Effector memory CD8-positive, alpha-beta T cell (primary cell): ENCODE data around the gene MTREX.
A peak's percentile ranks its signal among the peaks of the same experiment; 100 is the strongest.

ENCODE experiments used
- ATAC-seq: fragments of 150-1000 bp; cut with Tn5 transposase; replicated peaks from 2 replicates; pipeline ENCODE4 v1.10.0; 2021; ENCODE audit warnings: mild to moderate bottlenecking, moderate library complexity
- DNase-seq, 3 experiments: peaks; one replicate each; pipeline ENCODE4 v3.0.0; 2021
- H3K27ac Mint-ChIP-seq, 2 donors: one replicate each; pipeline ENCODE4 v1.8.0; 2022; ENCODE audit warnings: mild to moderate bottlenecking in 2 of 2, mixed read lengths in 2 of 2, moderate library complexity in 2 of 2
- H3K27me3 Mint-ChIP-seq, 2 donors: one replicate each; pipeline ENCODE4 v1.8.0; 2022; ENCODE audit warnings: mixed read lengths in 2 of 2
- H3K36me3 Mint-ChIP-seq: one replicate; pipeline ENCODE4 v1.8.0; 2022; ENCODE audit warnings: mild to moderate bottlenecking, moderate library complexity, mixed read lengths; ENCODE audit not compliant: insufficient read depth
- H3K4me1 Mint-ChIP-seq, 2 donors: one replicate each; pipeline ENCODE4 v1.8.0; 2022; ENCODE audit warnings: low read depth in 2 of 2, mixed read lengths in 2 of 2
- H3K4me3 Mint-ChIP-seq, 2 donors: one replicate each; pipeline ENCODE4 v1.8.0; 2022; ENCODE audit warnings: mild to moderate bottlenecking in 2 of 2, mixed read lengths in 2 of 2, moderate library complexity in 2 of 2
- H3K9me3 Mint-ChIP-seq, 2 donors: one replicate each; pipeline ENCODE4 v1.8.0; 2022; ENCODE audit warnings: mixed read lengths in 2 of 2
- total RNA-seq, 9 experiments: gene quantifications; one replicate each; lab custom pipeline; 2026; lab: John Stamatoyannopoulos, UW

The MTREX gene
- 72.7 to 225 (median 122) reads per million in 9 experiments for total RNA-seq

DNA sequence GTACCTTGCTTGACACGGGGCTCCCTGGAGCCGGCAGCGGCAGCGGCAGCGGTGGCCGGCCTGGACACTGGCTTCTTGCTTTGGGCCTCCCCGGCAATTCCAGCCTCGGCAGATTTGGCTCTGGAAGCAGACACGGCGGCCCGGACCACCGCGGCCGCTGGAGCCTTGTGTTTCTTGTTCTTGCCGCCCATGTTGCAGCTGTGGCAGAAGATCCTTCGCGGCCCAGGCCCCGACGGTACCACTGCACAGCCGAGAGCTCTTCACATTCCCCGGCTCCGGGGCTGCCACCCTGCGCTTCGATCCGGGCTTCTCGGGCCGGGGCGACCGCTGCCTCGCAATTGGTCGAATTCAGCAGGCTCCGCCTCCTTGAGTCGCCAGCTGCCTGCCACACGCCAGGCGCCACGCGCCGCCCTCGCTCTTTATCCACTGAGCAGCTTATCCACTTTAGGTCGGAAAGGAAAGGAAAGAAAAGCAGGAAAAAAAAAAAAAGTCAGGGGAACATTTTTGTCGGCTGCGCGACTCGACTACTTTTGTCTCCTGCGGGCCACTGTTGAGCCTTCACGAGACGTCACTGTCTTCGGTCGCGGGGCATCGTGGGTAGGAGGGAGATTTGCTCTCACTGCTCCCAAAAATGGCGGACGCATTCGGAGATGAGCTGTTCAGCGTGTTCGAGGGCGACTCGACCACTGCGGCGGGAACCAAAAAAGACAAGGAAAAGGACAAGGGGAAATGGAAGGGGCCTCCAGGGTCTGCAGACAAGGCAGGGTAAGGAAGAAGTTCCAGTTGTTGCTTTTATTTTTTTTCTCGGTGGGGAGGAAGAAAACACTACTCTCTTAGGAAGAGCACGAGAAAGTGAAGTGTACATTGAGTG, at the start of gene MTREX, which contains the start of gene DHX29:
TSS of gene MTREX (plus strand) at position 607 of the 871 bp plus-strand sequence. CDS start at position 632, 25 bp downstream.
TSS of gene DHX29 (minus strand) at position 312 of the 871 bp plus-strand sequence. CDS start at position 191, 121 bp downstream.
- DNase-seq (peak; percentile 85 to 87 (median 85)), ATAC-seq (peak; percentile 92)
- Mint-ChIP-seq H3K9me3 (no peaks in the 10 kb centered on the region), H3K4me3 (no peak within 1 kb of the TSS), H3K27ac (no peak within 1 kb of the TSS), H3K27me3 (no peaks in the 10 kb centered on the region), H3K4me1 (peaks cover 13 to 25% of the 10 kb centered on the region in 2 donors), H3K36me3 (peaks cover 10% of the 10 kb centered on the region)

DNA sequence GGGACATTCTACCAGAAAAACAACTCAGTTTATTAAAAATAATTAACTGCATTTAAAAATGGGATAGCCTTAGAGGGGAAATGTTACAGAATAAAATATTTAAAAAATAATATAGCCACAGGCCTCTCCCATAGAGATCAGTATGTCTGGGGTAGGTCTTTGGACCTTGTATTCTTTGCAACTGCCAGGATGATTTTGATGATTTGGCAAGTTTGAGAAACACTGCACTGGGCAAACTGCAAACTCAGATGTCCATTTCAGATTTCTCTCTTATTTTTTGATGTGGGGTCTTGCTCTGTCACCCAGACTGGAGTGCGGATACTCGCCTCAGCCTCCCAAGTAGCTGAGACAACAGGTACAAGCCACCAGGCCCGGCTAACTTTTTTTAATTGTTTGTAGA, 49.5 kb upstream of the MTREX start:
- no peaks in the 10 kb centered on the region for H3K9me3 Mint-ChIP-seq
- H3K27me3 Mint-ChIP-seq, result no peaks in the 10 kb centered on the region
- no peaks in the 10 kb centered on the region for H3K4me1 Mint-ChIP-seq
- no peak overlapping the region for H3K27ac Mint-ChIP-seq
- peaks cover 49% of the 10 kb centered on the region for H3K36me3 Mint-ChIP-seq
- no peak overlapping the region for H3K4me3 Mint-ChIP-seq
- DNase-seq, result no peak
- ATAC-seq, result no peak

GRCh38 chr5:55276771-55277170, 31.0 kb upstream of the MTREX start:
- DNase-seq, result no peak
- peaks cover 73% of the 10 kb centered on the region for H3K36me3 Mint-ChIP-seq
- ATAC-seq, result no peak
- no peaks in the 10 kb centered on the region for H3K27me3 Mint-ChIP-seq
- H3K9me3 Mint-ChIP-seq, result no peaks in the 10 kb centered on the region
- H3K27ac Mint-ChIP-seq, result no peak overlapping the region
- H3K4me1 Mint-ChIP-seq, result no peaks in the 10 kb centered on the region
- no peak overlapping the region for H3K4me3 Mint-ChIP-seq

- ATAC-seq (no peak), DNase-seq (no peak)
- H3K27me3 Mint-ChIP-seq, result no peaks in the 10 kb centered on the region
- H3K9me3 Mint-ChIP-seq, result no peaks in the 10 kb centered on the region
- no peak overlapping the region for H3K27ac Mint-ChIP-seq
- H3K36me3 Mint-ChIP-seq, result peaks cover 70% of the 10 kb centered on the region
- H3K4me3 Mint-ChIP-seq, result no peak overlapping the region
- H3K4me1 Mint-ChIP-seq, result no peaks in the 10 kb centered on the region
Measured at GRCh38 chr5:55278778-55279177, 29.0 kb upstream of the MTREX start.

GRCh38 chr5:55286411-55286933, 21.3 kb upstream of the MTREX start:
- Mint-ChIP-seq H3K4me3 (no peak overlapping the region), H3K27me3 (no peaks in the 10 kb centered on the region), H3K9me3 (no peaks in the 10 kb centered on the region), H3K36me3 (peaks cover 80% of the 10 kb centered on the region), H3K27ac (peak overlapping the region in 1 of 2 donors; percentile 8), H3K4me1 (peaks cover 0 to 2% of the 10 kb centered on the region in 2 donors)
- ATAC-seq (no peak), DNase-seq (no peak)

- Mint-ChIP-seq H3K4me3 (no peak overlapping the region), H3K27ac (no peak overlapping the region), H3K27me3 (no peaks in the 10 kb centered on the region), H3K9me3 (no peaks in the 10 kb centered on the region), H3K36me3 (peaks cover 82% of the 10 kb centered on the region), H3K4me1 (peaks cover 0 to 4% of the 10 kb centered on the region in 2 donors)
- no peak for DNase-seq
- no peak for ATAC-seq
Measured at GRCh38 chr5:55289808-55290207, 18.0 kb upstream of the MTREX start.

GRCh38 chr5:55290991-55291390, 16.8 kb upstream of the MTREX start:
- ATAC-seq, result no peak
- H3K27ac Mint-ChIP-seq, result no peak overlapping the region
- no peaks in the 10 kb centered on the region for H3K27me3 Mint-ChIP-seq
- peaks cover 73% of the 10 kb centered on the region for H3K36me3 Mint-ChIP-seq
- no peaks in the 10 kb centered on the region for H3K9me3 Mint-ChIP-seq
- DNase-seq, result no peak
- H3K4me3 Mint-ChIP-seq, result no peak overlapping the region
- H3K4me1 Mint-ChIP-seq, result peaks cover 0 to 4% of the 10 kb centered on the region in 2 donors

GRCh38 chr5:55294935-55295334, 12.9 kb upstream of the MTREX start:
- Mint-ChIP-seq H3K27ac (no peak overlapping the region), H3K4me1 (peaks cover 0 to 8% of the 10 kb centered on the region in 2 donors), H3K27me3 (no peaks in the 10 kb centered on the region), H3K4me3 (no peak overlapping the region), H3K9me3 (no peaks in the 10 kb centered on the region), H3K36me3 (peaks cover 53% of the 10 kb centered on the region)
- no peak for ATAC-seq
- no peak for DNase-seq

- no peak overlapping the region for H3K4me3 Mint-ChIP-seq
- H3K27me3 Mint-ChIP-seq, result no peaks in the 10 kb centered on the region
- DNase-seq (no peak), ATAC-seq (no peak)
- no peaks in the 10 kb centered on the region for H3K9me3 Mint-ChIP-seq
- peaks cover 6 to 18% of the 10 kb centered on the region in 2 donors for H3K4me1 Mint-ChIP-seq
- H3K27ac Mint-ChIP-seq, result no peak overlapping the region
- peaks cover 16% of the 10 kb centered on the region for H3K36me3 Mint-ChIP-seq
Measured at GRCh38 chr5:55300890-55301289, 6.9 kb upstream of the MTREX start.

DNA sequence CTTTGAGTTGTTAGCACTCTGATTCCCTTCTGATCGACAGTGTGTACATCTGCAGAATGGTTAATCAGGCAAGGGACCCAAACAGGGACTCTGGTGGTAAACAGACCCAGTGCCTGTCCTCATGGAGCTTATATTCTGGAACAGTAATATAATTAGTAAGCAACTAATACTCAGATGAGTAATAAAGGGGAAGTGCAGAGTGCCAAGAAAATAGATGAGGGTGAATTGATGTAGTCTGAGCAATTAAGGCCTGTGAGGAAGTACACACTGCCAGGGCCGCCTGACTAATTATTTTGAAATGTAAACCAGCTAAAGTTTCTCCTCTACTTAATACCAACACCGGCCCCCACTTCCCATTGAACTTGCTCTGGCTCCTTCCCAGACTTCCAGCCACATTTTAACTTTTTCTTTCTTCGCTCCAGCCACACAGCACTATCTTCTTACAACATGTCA, 4.5 kb upstream of the MTREX start:
- no peak overlapping the region for H3K4me3 Mint-ChIP-seq
- H3K27me3 Mint-ChIP-seq, result no peaks in the 10 kb centered on the region
- no peak for DNase-seq
- H3K27ac Mint-ChIP-seq, result no peak overlapping the region
- H3K36me3 Mint-ChIP-seq, result peaks cover 6% of the 10 kb centered on the region
- peaks cover 6 to 14% of the 10 kb centered on the region in 2 donors for H3K4me1 Mint-ChIP-seq
- ATAC-seq, result no peak
- H3K9me3 Mint-ChIP-seq, result no peaks in the 10 kb centered on the region

DNA sequence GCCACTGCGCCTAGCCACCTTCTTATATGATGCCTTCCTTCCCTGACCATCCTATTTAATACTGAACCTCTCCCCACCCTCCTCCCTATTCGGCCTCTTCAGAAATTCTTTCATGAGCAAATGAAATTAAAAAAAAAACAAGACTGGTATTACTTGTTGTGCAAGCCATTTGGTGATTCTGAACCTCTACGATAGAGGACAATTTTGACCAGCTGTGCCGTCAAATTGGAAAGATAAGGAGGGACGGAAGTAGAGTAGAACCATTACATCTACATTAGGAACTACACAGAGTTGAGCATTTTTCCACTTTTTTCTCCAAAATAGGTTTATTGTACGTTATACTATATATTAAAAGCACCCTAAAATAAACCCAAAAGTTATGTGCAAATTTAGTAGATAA, 3.2 kb upstream of the MTREX start:
- no peak for ATAC-seq
- Mint-ChIP-seq H3K36me3 (peaks cover 6% of the 10 kb centered on the region), H3K4me1 (peaks cover 6 to 14% of the 10 kb centered on the region in 2 donors), H3K27ac (no peak overlapping the region), H3K27me3 (no peaks in the 10 kb centered on the region), H3K4me3 (no peak overlapping the region), H3K9me3 (no peaks in the 10 kb centered on the region)
- DNase-seq, result no peak

GRCh38 chr5:55305345-55305744, 2.4 kb upstream of the MTREX start:
- Mint-ChIP-seq H3K36me3 (peaks cover 6% of the 10 kb centered on the region), H3K27ac (no peak overlapping the region), H3K9me3 (no peaks in the 10 kb centered on the region), H3K4me1 (peaks cover 6 to 14% of the 10 kb centered on the region in 2 donors), H3K27me3 (no peaks in the 10 kb centered on the region), H3K4me3 (no peak overlapping the region)
- ATAC-seq (no peak), DNase-seq (no peak)

GRCh38 chr5:55306641-55307382, 977 bp upstream of the MTREX start:
- peaks cover 10 to 24% of the 10 kb centered on the region in 2 donors for H3K4me1 Mint-ChIP-seq
- H3K27me3 Mint-ChIP-seq, result no peaks in the 10 kb centered on the region
- H3K9me3 Mint-ChIP-seq, result no peaks in the 10 kb centered on the region
- H3K27ac Mint-ChIP-seq, result no peak overlapping the region
- DNase-seq, result no peak
- H3K36me3 Mint-ChIP-seq, result peaks cover 10% of the 10 kb centered on the region
- no peak overlapping the region for H3K4me3 Mint-ChIP-seq
- ATAC-seq, result no peak
